Stromal cell of bone marrow (primary cell): ENCODE measurements around the gene MTARC2.

ENCODE experiments used
- DNase-seq: peaks from one replicate; pipeline ENCODE4 v3.0.0-alpha.2; 2012; ENCODE audit warnings: low read depth

The MTARC2 gene

DNA sequence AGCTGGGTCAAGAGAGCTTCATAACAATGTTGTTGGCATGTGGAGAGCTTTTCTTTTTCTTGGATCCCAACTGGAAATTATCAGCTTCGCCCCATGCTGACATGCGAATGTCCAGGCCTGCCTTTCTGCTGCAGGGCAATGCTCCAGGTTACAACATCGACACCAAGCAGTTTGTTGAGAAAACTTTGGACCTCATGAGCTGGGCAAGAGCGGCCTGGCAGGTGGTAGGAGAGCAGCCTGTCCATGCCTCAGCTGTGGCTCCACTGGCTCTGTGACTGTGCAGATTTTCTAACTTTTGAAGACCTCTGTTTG lies 80.0 kb downstream of the MTARC2 start:
- DNase-seq, result no peak

DNA sequence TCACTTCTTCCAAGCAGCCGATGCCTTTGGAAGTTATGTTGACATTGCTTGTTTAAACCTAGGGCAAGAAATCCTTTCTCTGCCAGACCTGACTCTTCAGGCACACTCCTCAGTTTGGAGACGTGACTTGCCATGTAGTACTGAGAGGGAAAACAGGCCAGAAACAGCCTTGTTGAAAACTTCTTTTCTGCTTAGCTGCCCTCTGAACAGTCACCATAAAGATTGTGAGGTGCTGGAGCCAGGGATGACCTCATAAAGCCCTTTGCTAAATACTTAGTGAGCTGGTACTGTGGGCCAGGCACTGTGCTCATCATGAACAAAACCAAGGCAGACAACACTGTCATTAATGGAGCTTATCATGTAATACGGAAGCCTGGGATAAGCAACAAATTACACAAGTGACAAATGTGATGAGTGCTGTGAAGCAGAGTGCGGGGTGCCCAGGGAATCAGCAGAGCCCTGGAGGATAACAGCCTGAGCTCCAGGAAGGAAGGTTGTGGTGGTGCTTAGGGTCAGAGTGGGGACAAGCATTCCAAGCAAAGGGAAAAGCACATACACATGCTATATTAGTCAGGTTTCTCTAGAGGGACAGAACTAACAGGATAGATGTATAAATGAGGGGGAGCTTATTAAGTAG lies 80.9 kb downstream of the MTARC2 start:
- no peak for DNase-seq

DNA sequence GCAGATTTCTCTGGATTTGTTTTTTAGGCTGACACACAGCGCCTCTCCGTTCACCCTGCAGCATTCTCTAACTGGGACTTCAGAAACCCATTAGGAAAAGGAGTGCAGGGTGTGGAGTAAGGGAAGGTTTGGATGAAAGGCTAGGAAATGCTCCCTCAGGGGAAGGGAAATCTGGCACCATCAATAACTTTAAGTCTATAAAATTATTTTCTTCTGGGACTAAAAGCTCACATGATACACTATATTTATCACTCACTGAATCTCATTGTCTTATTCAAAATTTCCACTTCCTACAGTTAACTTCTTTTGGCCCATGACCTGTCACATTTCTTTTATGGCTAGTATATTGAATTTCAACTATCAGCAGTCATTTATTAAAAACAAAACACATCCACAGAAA lies 85.3 kb downstream of the MTARC2 start:
- no peak for DNase-seq
